T-helper 2 cell treated with Interferon-gamma antibody and Interleukin-4, amounts not matched to agents 5 μg/mL and 100 μg/mL, for 36 hours (primary cell): ENCODE measurements around the gene HVCN1.
"Not testable (repeated sequence)": the region's sequence is repeated elsewhere in the genome, so short reads cannot be mapped to it uniquely, and the experiment has no call there.

Source experiments
- DNase-seq: peaks from one replicate; pipeline ENCODE4 v3.0.0; 2021; ENCODE audit warnings: low spot score
- H3K27ac Mint-ChIP-seq: one replicate; pipeline ENCODE4 v1.8.0; 2021; ENCODE audit warnings: mild to moderate bottlenecking, mixed read lengths
- H3K27me3 Mint-ChIP-seq: one replicate; pipeline ENCODE4 v1.8.0; 2021; ENCODE audit warnings: low read depth, mixed read lengths
- H3K36me3 Mint-ChIP-seq: one replicate; pipeline ENCODE4 v1.8.0; 2021; ENCODE audit warnings: low read depth, mixed read lengths
- H3K4me1 Mint-ChIP-seq: one replicate; pipeline ENCODE4 v1.8.0; 2021; ENCODE audit warnings: low read depth, mixed read lengths
- H3K4me3 Mint-ChIP-seq: one replicate; pipeline ENCODE4 v1.8.0; 2022; ENCODE audit warnings: mild to moderate bottlenecking, moderate library complexity, mixed read lengths
- H3K9me3 Mint-ChIP-seq: one replicate; pipeline ENCODE4 v1.8.0; 2021; ENCODE audit warnings: mixed read lengths

The HVCN1 gene, protein sequence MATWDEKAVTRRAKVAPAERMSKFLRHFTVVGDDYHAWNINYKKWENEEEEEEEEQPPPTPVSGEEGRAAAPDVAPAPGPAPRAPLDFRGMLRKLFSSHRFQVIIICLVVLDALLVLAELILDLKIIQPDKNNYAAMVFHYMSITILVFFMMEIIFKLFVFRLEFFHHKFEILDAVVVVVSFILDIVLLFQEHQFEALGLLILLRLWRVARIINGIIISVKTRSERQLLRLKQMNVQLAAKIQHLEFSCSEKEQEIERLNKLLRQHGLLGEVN

DNA sequence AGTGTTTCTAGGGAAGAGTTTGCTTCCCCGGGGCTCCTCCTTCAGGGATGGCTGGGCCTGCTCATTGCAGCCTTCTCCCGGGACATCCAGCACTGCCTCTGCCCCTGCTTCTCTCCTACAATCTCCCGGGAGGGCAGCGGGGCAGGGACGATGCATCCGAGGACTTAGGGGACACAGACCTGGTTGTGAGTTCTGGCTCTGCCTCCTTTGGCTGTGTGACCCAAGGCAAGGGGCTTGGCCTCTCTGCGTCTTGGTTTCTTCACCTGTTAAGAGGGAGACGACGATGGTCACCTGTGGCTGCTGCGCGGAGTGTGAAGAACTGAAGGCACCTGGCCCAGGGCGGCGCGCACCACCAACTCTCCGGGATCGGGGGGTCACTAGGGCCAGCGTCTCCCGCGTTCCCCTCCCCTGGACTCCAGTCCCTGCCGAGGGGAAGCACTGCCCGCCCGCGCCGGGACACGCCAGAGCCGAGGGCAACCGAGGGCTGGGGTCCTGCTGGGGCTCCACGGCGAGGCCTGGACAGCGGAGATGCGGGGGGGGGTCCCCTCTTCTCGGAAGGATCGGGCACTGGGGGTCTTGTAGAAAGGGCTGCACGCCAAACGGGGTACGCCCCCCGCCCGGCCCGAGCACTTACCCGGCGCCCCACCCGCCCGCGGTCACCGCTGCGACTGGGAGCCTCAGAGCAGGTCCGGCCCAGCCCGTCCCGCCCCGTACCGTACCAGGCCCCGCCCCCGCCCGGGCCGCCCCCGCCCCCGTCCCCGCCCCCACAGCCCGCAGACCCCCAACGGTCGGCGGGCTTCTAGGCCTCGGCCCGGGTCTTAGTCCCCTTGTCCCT is at the start of gene HVCN1:
HVCN1 (minus strand) TSS at position 670 of the 835 bp plus-strand sequence. CDS start 5,870 bp downstream, outside the sequence.
- H3K4me3 Mint-ChIP-seq, result peak within 1 kb of the TSS; percentile 93
- H3K36me3 Mint-ChIP-seq, result peaks cover 21% of the 10 kb centered on the region
- peaks cover 35% of the 10 kb centered on the region for H3K4me1 Mint-ChIP-seq
- H3K27ac Mint-ChIP-seq, result peak within 1 kb of the TSS; percentile 85
- no peaks in the 10 kb centered on the region for H3K9me3 Mint-ChIP-seq
- peak; percentile 29 for DNase-seq
- peaks cover 4% of the 10 kb centered on the region for H3K27me3 Mint-ChIP-seq

DNA sequence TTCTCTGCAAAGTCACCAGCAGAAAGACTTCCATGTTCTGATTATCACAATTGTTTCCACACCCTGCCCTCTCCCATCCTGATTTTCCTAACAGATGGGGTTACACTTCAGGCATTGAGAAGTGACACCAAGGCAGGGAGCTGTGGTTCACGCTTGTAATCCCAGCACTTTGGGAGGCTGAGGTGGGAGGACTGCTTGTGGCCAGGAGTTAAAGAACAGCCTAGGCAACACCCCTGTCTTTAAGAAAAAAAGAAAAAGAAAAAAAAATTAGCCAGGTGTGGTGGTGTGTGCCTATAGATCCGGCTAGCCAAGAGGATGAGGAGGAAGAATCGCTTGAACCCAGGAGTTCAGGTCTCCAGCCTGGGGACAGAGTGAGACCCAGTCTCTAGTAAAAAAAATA is 48.6 kb upstream of the HVCN1 start:
- no peak for DNase-seq
- peaks cover 48% of the 10 kb centered on the region for H3K36me3 Mint-ChIP-seq
- peak overlapping the region; percentile 87 for H3K4me3 Mint-ChIP-seq
- peaks cover 51% of the 10 kb centered on the region for H3K4me1 Mint-ChIP-seq
- peak overlapping the region; percentile 9 for H3K27ac Mint-ChIP-seq
- H3K27me3 Mint-ChIP-seq, result no peaks in the 10 kb centered on the region
- no peaks in the 10 kb centered on the region for H3K9me3 Mint-ChIP-seq

DNA sequence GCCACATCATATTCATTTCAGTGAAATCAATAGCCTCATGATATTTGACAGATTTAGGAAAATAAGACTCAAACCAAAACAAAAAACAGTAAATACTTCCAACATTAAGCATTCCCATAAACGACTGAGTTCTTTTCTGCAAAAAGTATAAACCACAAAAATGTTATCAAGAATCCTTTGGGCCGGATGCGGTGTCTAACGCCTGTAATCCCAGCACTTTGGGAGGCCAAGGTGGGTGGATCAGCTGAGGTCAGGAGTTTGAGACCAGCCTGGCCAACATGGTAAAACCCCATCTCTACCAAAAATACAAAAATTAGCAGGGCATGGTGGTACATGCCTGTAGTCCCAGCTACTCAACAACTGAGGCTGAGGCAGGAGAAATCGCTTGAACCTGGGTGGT is 48.1 kb upstream of the HVCN1 start:
- not testable (repeated sequence) for H3K9me3 Mint-ChIP-seq, H3K27ac Mint-ChIP-seq, H3K27me3 Mint-ChIP-seq, DNase-seq
- Mint-ChIP-seq H3K4me1 (peaks cover 55% of the 10 kb centered on the region), H3K4me3 (peak overlapping the region; percentile 24), H3K36me3 (peaks cover 52% of the 10 kb centered on the region)

DNA sequence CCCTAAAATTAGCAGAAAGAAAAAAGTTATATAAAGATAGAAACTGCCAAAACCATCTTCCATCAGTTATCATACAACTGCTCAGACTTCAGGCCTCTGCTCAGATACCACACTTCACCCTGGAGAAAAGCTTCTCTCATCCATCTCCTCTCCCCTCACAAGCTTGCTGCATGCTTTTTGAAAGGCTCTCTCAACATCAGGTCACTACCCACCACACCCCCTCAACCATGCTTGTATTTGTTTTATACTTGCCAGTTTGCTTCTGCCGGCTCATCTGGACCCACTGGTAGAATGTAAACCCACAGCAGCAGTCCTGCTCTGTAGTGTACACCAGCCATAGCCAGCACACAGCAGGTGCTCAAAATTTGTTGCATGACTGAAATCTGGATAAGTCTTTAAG is 45.0 kb upstream of the HVCN1 start:
- Mint-ChIP-seq H3K27me3 (no peaks in the 10 kb centered on the region), H3K4me1 (peaks cover 45% of the 10 kb centered on the region), H3K27ac (peak overlapping the region; percentile 2), H3K36me3 (peaks cover 55% of the 10 kb centered on the region), H3K9me3 (no peaks in the 10 kb centered on the region), H3K4me3 (no peak overlapping the region)
- no peak for DNase-seq

DNA sequence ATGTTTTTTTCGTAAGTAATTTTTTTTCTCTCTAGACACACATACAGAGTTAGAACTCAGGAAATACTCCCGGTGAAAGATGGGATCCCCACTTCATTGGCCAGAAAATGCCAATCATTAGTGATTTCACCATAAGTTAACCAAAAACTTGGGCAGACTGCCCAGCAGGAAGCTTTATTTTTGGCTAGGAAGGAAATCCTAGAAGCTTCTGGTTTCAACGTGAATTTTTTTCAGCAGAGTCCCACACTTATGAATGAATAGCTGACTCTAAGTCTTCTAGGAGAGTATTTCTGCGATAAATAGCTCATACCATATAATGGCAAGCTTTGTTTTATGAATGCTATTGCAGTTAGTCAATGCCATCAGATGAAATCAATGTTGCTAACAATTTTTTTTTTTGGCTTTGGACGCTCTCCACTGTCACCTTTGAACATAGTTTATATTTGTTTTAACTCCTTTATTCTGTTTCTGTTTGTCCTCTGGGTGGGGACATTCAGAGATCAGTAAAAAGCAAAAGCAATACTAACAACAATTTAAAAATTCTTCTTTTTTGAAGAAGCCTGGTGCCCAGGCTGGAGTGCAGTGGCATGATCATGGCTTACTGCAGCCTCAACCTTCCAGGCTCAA is 44.3 kb upstream of the HVCN1 start:
- no peak for DNase-seq
- Mint-ChIP-seq H3K36me3 (peaks cover 54% of the 10 kb centered on the region), H3K4me1 (peaks cover 43% of the 10 kb centered on the region), H3K9me3 (no peaks in the 10 kb centered on the region), H3K27ac (no peak overlapping the region), H3K4me3 (no peak overlapping the region), H3K27me3 (no peaks in the 10 kb centered on the region)

DNA sequence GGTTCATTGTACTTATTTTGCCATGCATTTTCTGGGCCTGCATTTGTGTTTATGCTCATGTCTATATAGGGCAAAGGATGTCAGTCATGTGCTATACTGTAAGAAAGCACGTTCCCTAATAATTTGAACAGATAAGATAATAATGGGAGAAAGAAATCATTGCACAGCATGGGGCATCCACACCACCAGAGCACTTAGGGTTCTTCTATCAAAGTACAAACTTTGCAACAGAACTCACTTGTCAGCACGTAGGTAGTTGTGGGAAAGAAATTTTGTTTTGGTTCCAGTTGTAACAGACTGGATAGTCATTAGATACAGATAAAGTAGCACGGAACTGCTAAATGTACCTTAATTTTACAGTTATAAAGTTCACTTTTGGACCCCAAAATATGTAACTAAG is 43.7 kb upstream of the HVCN1 start:
- no peak overlapping the region for H3K4me3 Mint-ChIP-seq

DNA sequence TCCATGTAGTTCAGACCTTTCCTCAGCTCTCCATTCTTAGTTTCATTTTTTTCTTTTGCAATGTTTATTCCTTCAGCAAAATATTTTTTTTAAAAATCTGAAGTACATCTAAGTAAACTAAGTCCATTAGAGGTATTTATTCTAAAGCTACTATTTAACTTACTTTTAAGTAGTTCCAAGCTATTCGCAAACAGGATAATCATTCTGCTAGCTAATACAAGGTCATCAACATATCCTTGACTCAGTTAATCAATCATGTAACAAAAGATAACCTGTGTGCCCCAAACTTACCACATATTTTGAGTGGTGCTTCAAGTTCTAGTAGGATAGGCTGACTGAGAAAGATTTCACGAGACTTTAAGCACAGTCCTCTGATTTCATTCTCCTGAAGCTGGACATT is 42.6 kb upstream of the HVCN1 start:
- no peak overlapping the region for H3K27ac Mint-ChIP-seq
- H3K9me3 Mint-ChIP-seq, result no peaks in the 10 kb centered on the region
- DNase-seq, result no peak
- peaks cover 62% of the 10 kb centered on the region for H3K36me3 Mint-ChIP-seq
- no peaks in the 10 kb centered on the region for H3K27me3 Mint-ChIP-seq
- H3K4me1 Mint-ChIP-seq, result peaks cover 43% of the 10 kb centered on the region
- no peak overlapping the region for H3K4me3 Mint-ChIP-seq

More for the DNA sequence above, 43.7 kb upstream of the HVCN1 start:
- peaks cover 42% of the 10 kb centered on the region for H3K4me1 Mint-ChIP-seq
- no peaks in the 10 kb centered on the region for H3K27me3 Mint-ChIP-seq
- no peak overlapping the region for H3K27ac Mint-ChIP-seq
- no peak for DNase-seq
- peaks cover 59% of the 10 kb centered on the region for H3K36me3 Mint-ChIP-seq
- no peaks in the 10 kb centered on the region for H3K9me3 Mint-ChIP-seq

DNA sequence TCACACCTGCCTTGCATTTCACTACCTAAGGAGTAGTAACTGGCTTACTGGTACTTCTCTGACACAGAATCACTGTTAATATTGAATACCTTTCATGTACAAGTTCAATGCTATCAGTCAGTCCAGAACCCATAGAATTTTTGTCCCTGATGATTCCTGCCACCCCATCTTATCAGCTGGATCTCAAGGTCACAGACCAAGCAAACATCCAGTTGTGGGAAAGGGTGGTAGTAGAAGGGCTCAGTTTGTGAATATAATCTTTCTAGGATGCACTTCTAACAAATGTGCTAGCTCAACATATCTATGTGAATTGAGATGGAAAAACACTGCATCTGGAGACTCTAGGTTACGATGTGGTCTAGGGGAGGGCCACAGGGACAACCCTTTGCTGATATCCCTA is 39.7 kb upstream of the HVCN1 start:
- H3K4me3 Mint-ChIP-seq, result no peak overlapping the region
- H3K36me3 Mint-ChIP-seq, result peaks cover 74% of the 10 kb centered on the region
- H3K27me3 Mint-ChIP-seq, result no peaks in the 10 kb centered on the region
- peak overlapping the region; percentile 65 for H3K27ac Mint-ChIP-seq
- H3K9me3 Mint-ChIP-seq, result no peaks in the 10 kb centered on the region
- DNase-seq, result no peak
- peaks cover 38% of the 10 kb centered on the region for H3K4me1 Mint-ChIP-seq

DNA sequence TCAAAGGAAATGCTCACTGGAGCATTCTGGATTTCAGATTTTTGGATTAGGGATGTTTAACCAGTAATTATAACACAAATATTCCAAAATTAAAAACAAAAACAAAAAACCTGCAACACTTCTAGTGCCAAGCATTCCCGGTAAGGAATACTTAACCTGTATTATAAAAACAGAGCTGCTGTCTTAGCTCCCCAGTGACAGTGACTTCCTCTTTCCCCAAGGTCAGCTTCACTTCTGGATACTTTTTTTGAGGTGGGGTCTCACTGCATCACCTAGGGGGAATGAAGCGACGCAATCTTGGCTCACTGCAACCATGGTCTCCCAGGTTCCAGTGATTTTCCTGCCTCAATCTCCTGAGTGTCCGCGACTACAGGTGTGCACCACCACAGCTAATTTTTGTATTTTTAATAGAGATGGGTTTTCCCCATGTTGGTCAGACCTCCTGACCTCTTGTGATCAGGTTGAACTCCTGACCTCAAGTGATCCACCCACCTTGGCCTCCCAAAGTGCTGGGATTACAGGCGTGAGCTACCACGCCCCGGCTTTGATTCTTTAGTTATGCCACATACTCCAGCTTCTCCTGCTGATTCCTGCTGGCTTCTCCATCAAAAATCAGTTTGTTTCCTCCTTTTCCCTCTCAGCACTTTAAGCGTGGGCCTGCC is 37.9 kb upstream of the HVCN1 start:
- H3K27ac Mint-ChIP-seq, result peak overlapping the region; percentile 48
- H3K36me3 Mint-ChIP-seq, result peaks cover 77% of the 10 kb centered on the region
- DNase-seq, result no peak
- H3K27me3 Mint-ChIP-seq, result no peaks in the 10 kb centered on the region
- H3K4me3 Mint-ChIP-seq, result no peak overlapping the region
- H3K4me1 Mint-ChIP-seq, result peaks cover 24% of the 10 kb centered on the region
- H3K9me3 Mint-ChIP-seq, result no peaks in the 10 kb centered on the region

DNA sequence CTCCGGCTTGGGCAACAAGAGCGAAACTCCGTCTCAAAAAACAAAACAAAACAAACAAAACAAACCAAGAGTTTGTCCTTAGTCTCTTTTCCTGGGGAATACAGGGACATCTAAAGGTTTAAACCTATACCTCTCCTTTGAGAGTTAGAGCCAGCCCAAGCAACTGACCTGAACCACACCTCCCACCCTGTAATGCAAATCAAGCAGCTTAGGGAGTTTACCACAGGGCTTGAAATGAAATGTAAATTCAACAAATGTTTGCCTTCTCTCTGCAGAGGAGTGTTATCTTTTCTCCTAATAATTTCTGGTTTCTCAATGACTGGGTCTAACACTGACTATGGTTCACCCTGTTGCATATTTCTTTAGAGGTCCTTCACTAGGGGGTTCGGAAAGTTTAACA is 37.1 kb upstream of the HVCN1 start:
- peaks cover 22% of the 10 kb centered on the region for H3K4me1 Mint-ChIP-seq
- peaks cover 78% of the 10 kb centered on the region for H3K36me3 Mint-ChIP-seq
- no peaks in the 10 kb centered on the region for H3K27me3 Mint-ChIP-seq
- H3K27ac Mint-ChIP-seq, result peak overlapping the region; percentile 45
- no peak overlapping the region for H3K4me3 Mint-ChIP-seq
- no peak for DNase-seq
- H3K9me3 Mint-ChIP-seq, result no peaks in the 10 kb centered on the region

DNA sequence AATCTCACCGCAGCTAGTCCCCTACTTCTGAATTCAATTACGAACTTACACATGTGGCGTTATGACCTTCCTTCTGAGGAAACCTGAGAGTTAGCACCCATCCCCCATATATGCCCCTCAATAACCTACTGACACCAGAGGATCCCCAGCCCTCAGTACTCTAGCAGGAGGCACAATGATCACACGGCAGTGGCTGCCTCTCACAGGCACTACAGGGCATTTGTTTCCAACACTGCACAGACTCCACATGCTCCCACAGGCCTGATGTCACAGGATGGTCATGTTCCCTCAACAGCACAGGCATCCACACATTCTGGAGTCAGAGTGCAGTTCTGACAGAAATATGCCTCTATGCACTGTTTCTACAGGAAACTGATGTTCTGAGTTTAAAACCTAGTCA is 36.4 kb upstream of the HVCN1 start:
- Mint-ChIP-seq H3K4me1 (peaks cover 19% of the 10 kb centered on the region), H3K27me3 (no peaks in the 10 kb centered on the region), H3K9me3 (no peaks in the 10 kb centered on the region), H3K27ac (peak overlapping the region; percentile 1), H3K4me3 (no peak overlapping the region), H3K36me3 (peaks cover 77% of the 10 kb centered on the region)
- no peak for DNase-seq

DNA sequence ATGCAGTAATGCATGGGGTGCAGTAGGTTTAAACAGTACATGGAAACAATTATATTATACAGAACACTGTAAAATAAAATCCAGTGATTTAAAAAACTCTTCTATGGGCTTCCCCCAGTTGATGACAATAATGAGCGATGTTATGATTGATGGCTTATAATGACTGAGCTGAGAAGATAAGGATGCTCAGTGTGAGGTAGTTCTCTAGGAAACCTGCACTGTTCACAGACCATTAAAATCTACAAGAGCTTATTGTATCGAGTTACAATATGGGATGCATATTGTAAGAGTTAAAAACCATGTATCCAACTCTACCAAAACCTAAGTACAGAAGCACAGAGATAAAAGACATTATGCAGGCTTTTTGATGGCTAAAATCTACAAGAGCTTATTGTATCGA is 34.0 kb upstream of the HVCN1 start:
- not testable (repeated sequence) for H3K27me3 Mint-ChIP-seq, DNase-seq, H3K9me3 Mint-ChIP-seq, H3K27ac Mint-ChIP-seq, H3K4me3 Mint-ChIP-seq
- Mint-ChIP-seq H3K4me1 (peaks cover 16% of the 10 kb centered on the region), H3K36me3 (peaks cover 81% of the 10 kb centered on the region)

DNA sequence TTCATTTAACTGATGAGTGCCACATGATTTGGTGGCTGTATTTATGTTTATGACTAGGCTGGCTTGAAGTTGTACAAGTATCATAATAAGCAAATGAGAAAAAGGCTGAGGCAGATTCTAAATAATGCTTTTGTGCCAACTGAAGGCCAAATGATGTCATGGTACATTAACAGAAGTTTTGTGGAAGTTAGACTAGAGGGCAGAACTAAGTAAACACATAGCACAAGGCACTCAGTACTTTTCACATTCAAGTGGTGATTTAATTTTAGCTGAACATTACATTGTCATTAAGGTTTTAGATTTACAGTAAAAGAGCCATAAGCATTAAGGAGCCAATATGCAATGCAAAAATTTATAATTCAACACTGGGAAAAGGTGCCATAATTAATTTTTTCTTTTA is 32.7 kb upstream of the HVCN1 start:
- peaks cover 80% of the 10 kb centered on the region for H3K36me3 Mint-ChIP-seq
- H3K9me3 Mint-ChIP-seq, result no peaks in the 10 kb centered on the region
- peak overlapping the region; percentile 15 for H3K27ac Mint-ChIP-seq
- no peak overlapping the region for H3K4me3 Mint-ChIP-seq
- no peak for DNase-seq
- peaks cover 10% of the 10 kb centered on the region for H3K4me1 Mint-ChIP-seq
- no peaks in the 10 kb centered on the region for H3K27me3 Mint-ChIP-seq

DNA sequence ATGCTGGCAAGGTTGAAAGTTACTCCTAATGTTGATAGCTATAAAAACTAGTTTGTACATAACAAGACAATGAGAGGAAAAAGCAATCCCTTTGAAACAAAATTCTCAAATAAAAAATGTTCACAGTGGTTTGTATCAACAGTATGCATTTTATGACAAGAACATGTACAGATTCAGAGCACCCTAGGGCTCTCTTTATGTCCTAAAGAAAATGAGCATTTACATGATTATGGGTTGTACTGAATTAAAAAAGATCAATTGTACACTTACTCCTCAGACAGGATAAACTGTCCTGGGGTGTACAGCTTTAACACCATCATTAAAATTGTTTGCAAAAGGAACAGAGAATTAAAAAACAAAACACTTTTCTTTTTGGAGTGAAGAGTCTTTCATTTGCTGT is 31.6 kb upstream of the HVCN1 start:
- Mint-ChIP-seq H3K27me3 (no peaks in the 10 kb centered on the region), H3K4me1 (peaks cover 10% of the 10 kb centered on the region), H3K36me3 (peaks cover 73% of the 10 kb centered on the region), H3K9me3 (no peaks in the 10 kb centered on the region), H3K4me3 (no peak overlapping the region), H3K27ac (no peak overlapping the region)
- DNase-seq, result no peak
